Astrocyte of the spinal cord (primary cell): ENCODE measurements around the gene PTPRN2.

Experiments used
- DNase-seq: peaks from one replicate; pipeline ENCODE4 v3.0.0; 2011; ENCODE audit warnings: low read depth, low spot score
- H3K4me3 ChIP-seq: 2 replicates; pipeline ENCODE4 v1.5.1; 2011; ENCODE audit warnings: low read depth, mild to moderate bottlenecking, low read length, moderate library complexity
- CTCF ChIP-seq: IDR thresholded peaks from 2 replicates; pipeline ENCODE4 v1.5.1; 2012; ENCODE audit warnings: low read depth, mild to moderate bottlenecking, low read length, inconsistent platforms
- in situ Hi-C: cut with HindIII; loops from 2 replicates; pipeline ENCODE4 v1.10.0; 2017; ENCODE audit warnings: low sequenced_read_pairs

The PTPRN2 gene

GRCh38 chr7:158581440-158582088, 6.1 kb downstream of the PTPRN2 start:
- no peak for TF ChIP-seq CTCF
- no peak overlapping the region for H3K4me3 ChIP-seq
- in situ Hi-C loops = no loop called here
- DNase-seq = no peak

- in situ Hi-C loops = no loop called here
- no peak overlapping the region for H3K4me3 ChIP-seq
- no peak for TF ChIP-seq CTCF
- no peak for DNase-seq
Observed at GRCh38 chr7:158579662-158580646, 7.7 kb downstream of the PTPRN2 start.

GRCh38 chr7:158576050-158576762, 11.4 kb downstream of the PTPRN2 start:
- in situ Hi-C loops = no loop called here
- no peak for DNase-seq
- TF ChIP-seq CTCF = no peak
- H3K4me3 ChIP-seq = no peak overlapping the region

- in situ Hi-C loops = no loop called here
- TF ChIP-seq CTCF = no peak
- H3K4me3 ChIP-seq = no peak overlapping the region
- no peak for DNase-seq
Observed at GRCh38 chr7:158574308-158575036, 13.2 kb downstream of the PTPRN2 start.

- DNase-seq = no peak
- TF ChIP-seq CTCF = no peak
- in situ Hi-C loops = no loop called here
- no peak overlapping the region for H3K4me3 ChIP-seq
Observed at GRCh38 chr7:158573310-158573709, 14.3 kb downstream of the PTPRN2 start.
